ENCODE results near the gene TACSTD2.
"Not testable (repeated sequence)": the region's sequence is repeated elsewhere in the genome, so short reads cannot be mapped to it uniquely, and the experiment has no call there.

The TACSTD2 gene
- 0 to 0.19 (median 0.04) reads per million in 3 experiments for total RNA-seq

GRCh38 chr1:58576727-58577653, at the start of gene TACSTD2:
Gene TACSTD2, minus strand, starts transcription at chr1:58577252. Its CDS starts 96 bp downstream, at chr1:58577156.
- no peak for DNase-seq

- DNase-seq: no peak
These were observed 49.2 kb upstream of the TACSTD2 start for GRCh38 chr1:58626293-58626692.

GRCh38 chr1:58623259-58623658, 46.2 kb upstream of the TACSTD2 start:
- DNase-seq: not testable (repeated sequence)

GRCh38 chr1:58622571-58622970, 45.5 kb upstream of the TACSTD2 start:
- no peak for DNase-seq

- DNase-seq: no peak
These were observed 44.3 kb upstream of the TACSTD2 start for GRCh38 chr1:58621391-58621790.

GRCh38 chr1:58620926-58621325, 43.9 kb upstream of the TACSTD2 start:
- DNase-seq: no peak

- DNase-seq: no peak
These were observed 43.2 kb upstream of the TACSTD2 start for GRCh38 chr1:58620259-58620658.

GRCh38 chr1:58619286-58620054, 42.4 kb upstream of the TACSTD2 start:
- DNase-seq: no peak

- no peak for DNase-seq
These were observed 41.3 kb upstream of the TACSTD2 start for GRCh38 chr1:58618303-58618702.

- no peak for DNase-seq
These were observed 34.9 kb upstream of the TACSTD2 start for GRCh38 chr1:58611861-58612385.

- no peak for DNase-seq
These were observed 31.9 kb upstream of the TACSTD2 start for GRCh38 chr1:58608945-58609344.

- DNase-seq: no peak
These were observed 31.2 kb upstream of the TACSTD2 start for GRCh38 chr1:58608297-58608696.

- DNase-seq: no peak
These were observed 30.3 kb upstream of the TACSTD2 start for GRCh38 chr1:58607391-58607790.

- not testable (repeated sequence) for DNase-seq
These were observed 24.9 kb upstream of the TACSTD2 start for GRCh38 chr1:58601921-58602320.

GRCh38 chr1:58597996-58598395, 20.9 kb upstream of the TACSTD2 start:
- no peak for DNase-seq

GRCh38 chr1:58597076-58597475, 20.0 kb upstream of the TACSTD2 start:
- no peak for DNase-seq

GRCh38 chr1:58596631-58597052, 19.6 kb upstream of the TACSTD2 start:
- no peak for DNase-seq

- DNase-seq: no peak
These were observed 17.5 kb upstream of the TACSTD2 start for GRCh38 chr1:58594546-58594945.

- no peak for DNase-seq
These were observed 15.6 kb upstream of the TACSTD2 start for GRCh38 chr1:58592522-58593134.

GRCh38 chr1:58591806-58592205, 14.8 kb upstream of the TACSTD2 start:
- DNase-seq: no peak

GRCh38 chr1:58590019-58590418, 13.0 kb upstream of the TACSTD2 start:
- DNase-seq: no peak

- DNase-seq: no peak
These were observed 11.3 kb upstream of the TACSTD2 start for GRCh38 chr1:58588396-58588795.

GRCh38 chr1:58587667-58588066, 10.6 kb upstream of the TACSTD2 start:
- DNase-seq: no peak

All from central memory CD4-positive, alpha-beta T cell (primary cell).